H1 (cell line): ENCODE data around the gene COL27A1. TPM values are rescaled to one million over a fixed set of nuclear protein-coding genes. Genes with fewer than 3 reads are reported as not detected.

Experiments used
- E2F6 ChIP-seq: IDR thresholded peaks from 2 replicates; pipeline ENCODE4 v1.6.1; 2012; ENCODE audit warnings: inconsistent platforms
- FOSL1 ChIP-seq: IDR thresholded peaks from 2 replicates; pipeline ENCODE4 v1.6.1; 2011; ENCODE audit warnings: mild to moderate bottlenecking, low read depth, low read length, moderate library complexity; ENCODE audit not compliant: insufficient read depth
- RAD21 ChIP-seq, 2 experiments: IDR thresholded peaks in 1 of 2; conservative IDR thresholded peaks in 1 of 2; 2 replicates each; pipeline ENCODE4 v1.6.1; 2011; ENCODE audit warnings: low read depth in 2 of 2, low read length in 2 of 2, improper control_type of control experiment in 1 of 2, inconsistent platforms in 1 of 2, mild to moderate bottlenecking in 1 of 2, moderate library complexity in 1 of 2
- SIX5 ChIP-seq: IDR thresholded peaks from 2 replicates; pipeline ENCODE4 v1.6.1; 2011; ENCODE audit warnings: mild to moderate bottlenecking, low read depth, low read length
- polyA plus RNA-seq, 7 experiments: library from polyadenylated mRNA; depleted of rRNA in 3 of 7; stranded (reverse) in 5 of 7; unstranded in 2 of 7; fragments of >200 nt in 5 of 7; fragments of 200-250 nt in 2 of 7; gene quantifications; 1 replicate in 5 of 7; 2 replicates in 1 of 7; 4 replicates in 1 of 7; pipeline versions ENCODE4 v1.2.1 to v1.2.3, GENCODE V29; 2011 to 2013; ENCODE audit warnings: missing spikeins in 2 of 7, mixed read lengths in 2 of 7
- total RNA-seq: library from RNA; stranded (reverse); fragmentation: NEBNext Ultra II Directional; extraction: Animal tissue kit (Norgen Biotek cat#: 25700); gene quantifications from 2 replicates; pipeline ENCODE4 v1.2.1, GENCODE V29; 2021

Gene COL27A1
- total and polyA plus RNA-seq, 2 of the 8 experiments (the other 6 are each of a cell fraction or from before 2014, with no cell fraction given), result 15.1 to 22.8 TPM

GRCh38 chr9:114242837-114243236, 87.5 kb downstream of the COL27A1 start (continued):
- TF ChIP-seq SIX5, result no peak
- TF ChIP-seq FOSL1, result no peak
- no peak for TF ChIP-seq RAD21 (IDR thresholded peaks at IDR 0.05 in 1 of 2, conservative IDR thresholded peaks at IDR 0.05 in 1 of 2; ENCODE audit: low read depth in 2 of 2, low read length in 2 of 2)
- no peak for TF ChIP-seq E2F6
